GM12872 (cell line): ENCODE results near the gene FBRSL1.
A peak's percentile ranks its signal among the peaks of the same experiment; 100 is the strongest.

Source experiments
- TF ChIP-seq, protein P1 (sequence below): IDR thresholded peaks from 3 replicates; pipeline ENCODE4 v1.5.1; 2011; ENCODE audit warnings: low read depth, mild to moderate bottlenecking, low read length, moderate library complexity; ENCODE audit not compliant: insufficient read depth

The FBRSL1 gene

DNA sequence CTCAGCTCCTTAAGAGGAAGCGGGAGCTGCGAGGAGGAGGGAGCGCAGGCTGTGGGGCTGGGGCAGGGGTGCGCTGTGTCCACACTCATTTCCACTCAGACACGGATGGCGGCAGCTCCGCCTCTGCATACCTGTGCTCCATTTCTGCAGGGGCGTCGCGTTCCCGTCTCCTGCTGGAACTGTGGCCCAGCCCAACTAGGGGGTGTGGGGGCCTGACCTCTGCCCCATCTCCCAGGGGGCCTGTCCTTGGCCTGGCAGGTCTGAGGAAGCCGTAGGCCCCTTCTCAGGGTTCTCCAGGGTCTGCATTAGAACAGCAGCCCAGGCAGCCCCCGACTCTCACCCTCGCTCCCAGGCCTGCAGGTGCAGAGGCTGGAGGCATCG, 31.2 kb downstream of the FBRSL1 start:
- TF ChIP-seq, protein P1, sequence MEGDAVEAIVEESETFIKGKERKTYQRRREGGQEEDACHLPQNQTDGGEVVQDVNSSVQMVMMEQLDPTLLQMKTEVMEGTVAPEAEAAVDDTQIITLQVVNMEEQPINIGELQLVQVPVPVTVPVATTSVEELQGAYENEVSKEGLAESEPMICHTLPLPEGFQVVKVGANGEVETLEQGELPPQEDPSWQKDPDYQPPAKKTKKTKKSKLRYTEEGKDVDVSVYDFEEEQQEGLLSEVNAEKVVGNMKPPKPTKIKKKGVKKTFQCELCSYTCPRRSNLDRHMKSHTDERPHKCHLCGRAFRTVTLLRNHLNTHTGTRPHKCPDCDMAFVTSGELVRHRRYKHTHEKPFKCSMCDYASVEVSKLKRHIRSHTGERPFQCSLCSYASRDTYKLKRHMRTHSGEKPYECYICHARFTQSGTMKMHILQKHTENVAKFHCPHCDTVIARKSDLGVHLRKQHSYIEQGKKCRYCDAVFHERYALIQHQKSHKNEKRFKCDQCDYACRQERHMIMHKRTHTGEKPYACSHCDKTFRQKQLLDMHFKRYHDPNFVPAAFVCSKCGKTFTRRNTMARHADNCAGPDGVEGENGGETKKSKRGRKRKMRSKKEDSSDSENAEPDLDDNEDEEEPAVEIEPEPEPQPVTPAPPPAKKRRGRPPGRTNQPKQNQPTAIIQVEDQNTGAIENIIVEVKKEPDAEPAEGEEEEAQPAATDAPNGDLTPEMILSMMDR, result no peak

DNA sequence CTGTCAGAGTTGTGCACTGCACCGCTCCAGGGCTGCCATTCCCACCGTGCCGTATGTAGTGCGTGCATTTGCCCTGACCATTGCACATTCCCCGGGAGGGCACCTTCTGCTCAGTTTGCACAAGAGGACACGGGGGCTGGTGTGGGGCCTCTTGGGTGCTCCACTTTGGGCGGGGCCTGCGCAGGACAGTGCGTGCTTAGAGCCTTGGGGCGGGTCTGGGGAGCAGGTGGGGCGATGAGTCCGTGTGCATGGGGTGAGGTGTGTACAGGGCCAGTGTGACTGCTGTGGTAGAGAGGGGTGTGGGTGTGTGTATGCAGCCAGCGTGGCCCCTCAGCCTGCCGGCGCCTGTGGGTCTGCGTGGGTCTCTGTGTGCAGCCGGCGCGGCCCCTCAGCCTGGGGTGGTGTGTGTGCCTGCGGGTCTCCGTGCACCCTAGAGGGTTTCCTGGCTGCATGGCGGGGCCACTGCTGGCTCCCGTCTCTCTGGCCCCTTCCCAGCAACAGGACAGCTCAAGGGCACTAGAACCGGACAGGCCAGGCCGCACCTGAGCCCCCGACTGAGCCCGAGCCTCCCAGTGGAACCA, 31.9 kb downstream of the FBRSL1 start:
- TF ChIP-seq, protein P1, result no peak

DNA sequence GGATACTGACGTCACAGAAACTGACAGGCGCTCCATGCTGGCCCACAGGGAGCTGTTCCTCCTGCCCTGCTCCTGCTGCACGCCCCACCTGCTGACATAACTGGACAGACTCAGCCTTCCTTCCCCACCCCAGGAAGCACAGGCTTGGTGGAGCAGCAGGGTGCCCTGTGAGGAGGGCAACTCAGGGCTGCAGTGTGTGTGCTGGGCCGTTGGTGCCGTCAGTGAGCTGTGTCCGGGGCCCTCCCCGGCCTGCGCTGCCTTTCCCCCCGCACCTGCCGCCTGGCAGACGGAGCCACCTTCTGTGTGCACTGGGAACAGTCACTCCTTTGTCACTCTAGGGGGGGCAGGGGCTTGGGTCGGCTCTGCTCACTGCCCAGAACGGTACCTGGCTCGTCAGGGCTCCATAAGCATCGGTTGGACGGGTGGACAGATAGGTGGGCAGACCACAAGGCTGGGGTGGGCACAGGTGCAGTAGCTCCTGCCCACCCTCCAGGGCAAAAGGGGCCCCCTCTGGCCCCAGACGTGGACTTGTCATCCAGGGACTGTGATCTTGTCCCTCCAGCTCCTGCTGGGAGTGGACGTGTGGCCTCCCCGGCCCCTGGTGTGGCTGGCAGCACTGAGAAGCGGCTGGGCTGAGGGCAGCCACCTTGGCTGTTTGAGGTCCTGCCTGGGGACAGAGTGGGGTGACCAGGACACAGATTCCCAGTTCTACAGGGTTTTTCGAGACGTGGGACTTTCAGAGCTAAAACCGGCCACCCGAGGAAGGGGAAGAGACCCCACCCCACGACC, 32.8 kb downstream of the FBRSL1 start:
- TF ChIP-seq, protein P1, result no peak

DNA sequence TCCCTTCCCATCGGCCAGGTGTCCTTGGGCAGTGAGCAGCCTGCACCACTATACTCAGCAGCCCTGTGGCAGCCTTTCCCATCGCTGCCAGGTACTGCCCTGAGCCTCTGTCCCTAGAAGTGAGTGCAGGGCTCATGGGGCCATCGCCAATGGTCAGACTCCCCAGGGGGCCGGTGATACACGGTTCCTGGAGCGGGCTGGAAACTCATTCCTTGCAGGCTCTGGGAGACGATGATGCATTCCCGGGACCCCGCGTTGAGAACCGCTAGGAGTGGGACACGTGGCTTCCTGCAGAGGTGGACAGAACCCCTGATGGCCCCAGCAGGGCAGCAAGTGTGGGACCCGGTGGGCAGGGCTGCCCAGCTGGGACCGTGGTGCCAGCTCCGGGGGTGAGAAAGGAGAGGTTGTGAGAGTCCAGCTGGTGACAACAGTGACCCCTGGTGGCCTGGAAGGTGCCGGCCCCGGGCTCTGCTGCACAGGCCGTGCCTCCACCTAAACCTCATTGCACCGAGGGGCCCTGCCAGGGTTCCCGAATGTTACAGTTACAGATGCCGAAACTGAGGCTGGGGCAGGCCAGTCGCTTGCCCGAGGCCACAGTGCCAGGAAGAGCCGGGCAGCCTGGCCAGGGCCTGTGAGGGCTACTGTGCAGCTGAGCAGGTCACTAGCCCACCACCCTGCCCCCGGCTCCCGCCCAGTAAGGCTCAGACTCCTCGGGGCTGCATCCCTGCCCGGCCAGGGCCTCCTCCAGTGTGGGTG, 33.8 kb downstream of the FBRSL1 start:
- TF ChIP-seq, protein P1, result peak; percentile 93

DNA sequence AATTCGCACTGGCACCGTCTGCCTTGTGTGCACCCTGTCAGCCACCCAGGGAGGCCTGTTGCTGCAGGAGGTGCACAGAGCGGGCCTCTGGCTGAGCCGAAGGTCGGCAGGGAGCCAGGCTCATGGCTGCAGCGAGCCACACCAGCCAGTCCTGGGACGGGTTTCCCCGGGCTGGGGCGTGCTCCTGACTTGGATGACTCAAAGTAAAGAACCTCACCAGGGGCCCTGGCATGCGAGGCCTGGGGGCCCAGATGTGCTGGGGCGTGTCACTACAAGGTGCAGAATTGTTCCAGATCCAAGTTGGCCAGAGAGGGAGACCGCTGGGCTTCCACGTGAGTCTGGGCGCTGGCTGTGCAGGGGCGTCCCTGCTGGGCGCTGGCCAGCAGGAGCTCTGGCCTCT, 34.5 kb downstream of the FBRSL1 start:
- TF ChIP-seq, protein P1, result no peak

DNA sequence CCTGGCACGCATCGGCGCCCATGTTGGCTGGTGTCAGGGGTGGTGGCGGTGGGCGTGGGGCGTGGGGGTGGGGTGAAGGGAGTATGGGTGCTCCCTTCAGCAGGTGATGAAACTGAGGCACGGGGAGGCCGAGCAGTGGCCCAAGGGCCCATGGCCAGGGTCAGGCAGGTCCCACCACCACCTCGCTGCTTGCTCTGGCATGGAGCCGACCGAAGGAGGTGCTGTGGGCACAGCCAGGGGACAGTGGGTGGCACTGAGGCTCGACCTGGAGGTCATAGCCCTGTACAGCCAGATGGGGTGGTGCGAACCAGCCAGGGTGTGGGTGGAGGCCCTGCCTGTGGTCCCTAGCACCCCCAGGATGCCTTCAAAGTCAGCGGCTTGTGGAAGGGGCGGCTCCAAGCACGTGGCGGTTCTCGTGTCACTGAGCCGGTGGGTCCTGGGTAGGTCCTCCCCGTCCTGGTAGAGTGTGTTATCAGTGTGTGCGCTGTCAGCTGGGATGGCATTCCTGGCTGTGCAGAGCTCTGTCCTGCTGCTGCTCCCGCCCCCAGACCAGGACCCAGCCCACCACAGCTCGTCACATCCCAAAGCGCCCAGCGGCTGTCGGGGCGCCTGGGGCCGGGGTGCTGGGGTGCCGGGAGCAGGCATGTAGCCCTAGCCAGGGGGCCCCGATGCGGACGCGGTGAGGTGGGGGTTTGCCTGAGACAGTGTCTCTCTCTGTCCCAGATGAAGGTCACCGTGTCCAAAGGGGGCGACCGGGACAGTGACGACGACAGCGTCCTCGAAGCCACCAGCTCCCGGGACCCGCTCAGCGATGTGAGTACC, 35.3 kb downstream of the FBRSL1 start:
- TF ChIP-seq, protein P1, result no peak

DNA sequence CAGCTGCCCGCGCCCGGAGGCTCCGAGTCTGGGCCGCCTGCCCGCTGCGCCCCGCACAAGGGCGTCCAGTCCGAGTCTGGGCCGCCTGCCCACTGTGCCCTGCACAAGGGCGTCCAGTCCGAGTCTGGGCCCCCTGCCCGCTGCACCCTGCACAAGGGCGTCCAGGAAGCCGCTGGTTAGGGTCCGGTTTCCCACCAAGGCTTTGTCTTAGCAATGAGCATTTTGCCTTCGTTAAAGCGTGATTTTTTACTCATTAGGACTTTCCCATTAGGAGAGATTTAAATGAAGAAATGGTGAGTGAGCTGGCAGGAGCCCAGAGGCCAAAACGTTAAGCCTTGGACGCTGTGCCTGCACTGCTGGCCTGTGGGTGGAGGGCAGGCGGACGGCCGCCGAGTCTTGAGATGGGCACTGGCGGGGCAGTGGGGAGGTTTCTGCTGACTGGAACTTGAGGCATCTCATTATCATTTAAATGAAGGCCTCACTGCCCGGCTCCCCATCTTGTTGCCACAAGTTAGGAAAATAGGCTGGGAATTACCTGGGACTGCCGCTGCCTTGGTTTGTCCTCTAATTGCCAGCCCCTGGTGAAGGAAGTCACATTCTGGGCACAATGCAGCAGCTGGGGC, 36.0 kb downstream of the FBRSL1 start:
- TF ChIP-seq, protein P1, result no peak
